Activated CD8-positive, alpha-beta T cell treated with anti-CD3 and anti-CD28 coated beads for 36 hours (primary cell): ENCODE measurements around the gene SEC14L1. TPM values are rescaled to one million over a fixed set of nuclear protein-coding genes. Genes with fewer than 3 reads are reported as not detected.

Source experiments
- ATAC-seq: fragments of 200-7000 bp; cut with Tn5 transposase; one replicate; pipeline ENCODE4 v1.10.0; 2021; ENCODE audit warnings: mild to moderate bottlenecking, moderate library complexity
- CTCF ChIA-PET: fragments of 350-600 bp; sonication (Branson Sonifier 250); formaldehyde crosslinking; loops from one replicate; lab custom pipeline; 2021; ENCODE audit warnings: antibody characterized with exemption; lab: Charles Lee
- POLR2A ChIA-PET: fragments of 350-600 bp; sonication (Branson Sonifier 250); formaldehyde crosslinking; loops from one replicate; lab custom pipeline; 2021; ENCODE audit warnings: antibody characterized with exemption; lab: Charles Lee
- DNase-seq: peaks from one replicate; pipeline ENCODE4 v3.0.0-alpha.2; 2020
- H3K27ac Mint-ChIP-seq: one replicate; pipeline ENCODE4 v1.8.0; 2021; ENCODE audit warnings: mild to moderate bottlenecking, mixed read lengths
- H3K27me3 Mint-ChIP-seq: one replicate; pipeline ENCODE4 v1.8.0; 2021; ENCODE audit warnings: mixed read lengths
- H3K36me3 Mint-ChIP-seq: one replicate; pipeline ENCODE4 v1.8.0; 2021; ENCODE audit warnings: low read depth, mixed read lengths
- H3K4me1 Mint-ChIP-seq: one replicate; pipeline ENCODE4 v1.8.0; 2021; ENCODE audit warnings: low read depth, mixed read lengths
- H3K4me3 Mint-ChIP-seq: one replicate; pipeline ENCODE4 v1.8.0; 2021; ENCODE audit warnings: mild to moderate bottlenecking, moderate library complexity, mixed read lengths
- H3K9me3 Mint-ChIP-seq: one replicate; pipeline ENCODE4 v1.8.0; 2021; ENCODE audit warnings: mixed read lengths
- CTCF ChIP-seq: fragments of 200-600 bp; IDR thresholded peaks from one replicate; pipeline ENCODE4 v1.8.0; 2022; ENCODE audit warnings: antibody characterized with exemption, mild to moderate bottlenecking
- intact Hi-C: fragments of 100-400 bp; cut with micrococcal nuclease; formaldehyde crosslinking; loops from one replicate; pipeline ENCODE4 v1.10.0; 2022
- total RNA-seq, 2 experiments: library from RNA; stranded (reverse); gene quantifications; one replicate each; pipeline ENCODE4 v1.2.3, GENCODE V29; 2021

The SEC14L1 gene
- total RNA-seq, 2 experiments from 2014 or later, result 79.7 to 91.6 TPM

DNA sequence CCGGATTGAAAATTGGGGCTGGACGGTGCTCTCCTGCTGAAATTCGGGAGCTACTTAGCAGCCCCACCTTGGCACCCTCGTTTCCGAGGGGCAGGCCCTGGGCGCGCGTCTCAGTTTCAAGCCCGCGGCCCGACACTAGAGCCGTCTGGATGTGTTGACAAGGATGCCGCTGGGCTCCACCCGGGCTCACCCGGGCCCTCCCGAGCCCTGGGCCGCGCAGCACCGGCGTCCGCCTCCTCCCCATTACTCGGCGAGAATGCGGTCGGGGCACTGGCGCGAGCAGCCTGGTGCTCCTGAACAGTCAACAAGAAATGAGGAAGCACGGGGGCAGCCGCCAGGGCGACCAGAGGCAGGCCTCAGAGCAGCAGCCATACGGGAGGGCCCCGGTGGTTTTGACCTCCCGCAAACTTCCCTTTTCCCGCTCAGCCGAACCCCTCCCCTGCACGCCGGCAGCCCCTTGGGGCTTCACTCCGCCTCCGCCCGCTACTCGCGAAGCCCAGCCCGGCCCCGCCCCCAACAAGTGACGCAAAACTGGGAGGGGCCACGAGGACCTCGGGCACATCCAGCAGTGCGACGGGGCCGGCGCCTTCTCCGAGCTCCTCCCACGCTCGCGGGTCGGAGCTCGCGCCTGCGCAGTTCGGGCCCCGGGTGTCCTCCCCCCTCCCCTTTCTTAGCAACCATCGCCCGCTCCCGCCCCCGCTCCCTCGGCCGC, 447 bp upstream of the SEC14L1 start:
- Mint-ChIP-seq H3K4me1 (peaks cover 48% of the 10 kb centered on the region), H3K4me3 (peak overlapping the region; percentile 72), H3K27ac (peak overlapping the region; percentile 97), H3K27me3 (no peaks in the 10 kb centered on the region), H3K9me3 (peaks cover 18% of the 10 kb centered on the region), H3K36me3 (peaks cover 50% of the 10 kb centered on the region)
- CTCF ChIA-PET, result interaction anchor here (0.7 to 4.1 kb wide), 6 partner anchors 11 to 53 kb away, joined by 3 to 22 read pairs (median 4); no protein-coding TSS in a partner anchor
- intact Hi-C loops, result loop anchor here (5.0 kb wide), 1 partner anchor 33 kb away; no protein-coding TSS in a partner anchor
- POLR2A ChIA-PET, result interaction anchor here (0.8 to 4.2 kb wide), 14 partner anchors 10 to 526 kb away, joined by 3 to 39 read pairs (median 5); no protein-coding TSS in a partner anchor
- TF ChIP-seq CTCF, result no peak
- peak; percentile 99 for DNase-seq
- peak; percentile 87 for ATAC-seq

GRCh38 chr17:77141846-77142449, 1.2 kb downstream of the SEC14L1 start:
- no peak for TF ChIP-seq CTCF
- intact Hi-C loops, result loop anchor here (5.0 kb wide), 1 partner anchor 35 kb away; no protein-coding TSS in a partner anchor
- Mint-ChIP-seq H3K9me3 (peaks cover 13% of the 10 kb centered on the region), H3K4me1 (peaks cover 57% of the 10 kb centered on the region), H3K36me3 (peaks cover 63% of the 10 kb centered on the region), H3K4me3 (peak overlapping the region; percentile 83), H3K27me3 (no peaks in the 10 kb centered on the region), H3K27ac (peak overlapping the region; percentile 76)
- ChIA-PET POLR2A (interaction anchor here (0.8 to 1.2 kb wide), 5 partner anchors 14 to 73 kb away, joined by 3 to 4 read pairs (median 3); no protein-coding TSS in a partner anchor), CTCF (interaction anchor here (1.0 to 1.2 kb wide), 3 partner anchors 12 to 54 kb away, joined by 3 to 4 read pairs (median 4); no protein-coding TSS in a partner anchor)
- DNase-seq, result no peak
- ATAC-seq, result no peak

DNA sequence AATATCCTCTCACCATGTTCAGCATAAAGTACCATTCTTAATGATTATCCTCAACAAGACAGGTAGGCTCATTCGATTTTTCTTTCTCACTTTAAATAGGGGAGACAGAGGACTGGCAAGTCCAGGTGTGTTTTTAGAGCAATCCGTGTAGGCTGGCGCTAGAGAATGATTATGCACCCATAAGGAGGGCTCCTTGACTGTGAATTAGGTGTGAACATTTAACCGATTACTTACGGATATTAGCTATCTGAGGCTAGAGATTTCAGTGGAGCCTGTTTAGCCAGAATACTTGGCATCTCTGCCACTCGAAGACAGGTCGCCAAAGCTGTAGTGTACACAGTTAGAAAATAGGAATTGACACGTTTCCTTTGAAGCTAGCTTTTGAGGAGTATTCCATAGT, 1.9 kb downstream of the SEC14L1 start:
- Mint-ChIP-seq H3K4me1 (peaks cover 60% of the 10 kb centered on the region), H3K4me3 (peak overlapping the region; percentile 83), H3K27ac (peak overlapping the region; percentile 45), H3K36me3 (peaks cover 62% of the 10 kb centered on the region), H3K27me3 (no peaks in the 10 kb centered on the region), H3K9me3 (peaks cover 7% of the 10 kb centered on the region)
- no peak for TF ChIP-seq CTCF
- DNase-seq (no peak), ATAC-seq (no peak)
- POLR2A ChIA-PET, result interaction anchor here (1.2 kb wide), 2 partner anchors 15 to 17 kb away, joined by 3 read pairs; no protein-coding TSS in a partner anchor
- CTCF ChIA-PET, result interaction anchor here (1.0 to 1.2 kb wide), 2 partner anchors 13 to 54 kb away, joined by 3 to 4 read pairs; no protein-coding TSS in a partner anchor
- intact Hi-C loops, result loop anchor here (5.0 kb wide), 1 partner anchor 35 kb away; no protein-coding TSS in a partner anchor

- no peak for TF ChIP-seq CTCF
- Mint-ChIP-seq H3K27me3 (no peaks in the 10 kb centered on the region), H3K4me3 (no peak overlapping the region), H3K27ac (peak overlapping the region; percentile 6), H3K36me3 (peaks cover 56% of the 10 kb centered on the region), H3K4me1 (peaks cover 55% of the 10 kb centered on the region), H3K9me3 (peaks cover 2% of the 10 kb centered on the region)
- intact Hi-C loops, result loop anchor here (5.0 kb wide), 1 partner anchor 36 kb away; no protein-coding TSS in a partner anchor
- DNase-seq (no peak), ATAC-seq (no peak)
- CTCF ChIA-PET, result interaction anchor here (1.2 kb wide), 1 partner anchor 55 kb away, joined by 3 read pairs; no protein-coding TSS in a partner anchor
- POLR2A ChIA-PET, result interaction anchor here (1.2 kb wide), 1 partner anchor 15 kb away, joined by 3 read pairs; no protein-coding TSS in a partner anchor
These were observed 2.5 kb downstream of the SEC14L1 start for GRCh38 chr17:77143306-77143705.
